Bone marrow (tissue), 2 donors: ENCODE measurements around the gene CCL3.
A peak's percentile ranks its signal among the peaks of the same experiment; 100 is the strongest.
"Not testable (repeated sequence)": the region's sequence is repeated elsewhere in the genome, so short reads cannot be mapped to it uniquely, and the experiment has no call there.

Source experiments
- DNase-seq, 2 donors: peaks; one replicate each; lab custom pipeline; 2025; lab: John Stamatoyannopoulos, UW

CCL3 gene

DNA sequence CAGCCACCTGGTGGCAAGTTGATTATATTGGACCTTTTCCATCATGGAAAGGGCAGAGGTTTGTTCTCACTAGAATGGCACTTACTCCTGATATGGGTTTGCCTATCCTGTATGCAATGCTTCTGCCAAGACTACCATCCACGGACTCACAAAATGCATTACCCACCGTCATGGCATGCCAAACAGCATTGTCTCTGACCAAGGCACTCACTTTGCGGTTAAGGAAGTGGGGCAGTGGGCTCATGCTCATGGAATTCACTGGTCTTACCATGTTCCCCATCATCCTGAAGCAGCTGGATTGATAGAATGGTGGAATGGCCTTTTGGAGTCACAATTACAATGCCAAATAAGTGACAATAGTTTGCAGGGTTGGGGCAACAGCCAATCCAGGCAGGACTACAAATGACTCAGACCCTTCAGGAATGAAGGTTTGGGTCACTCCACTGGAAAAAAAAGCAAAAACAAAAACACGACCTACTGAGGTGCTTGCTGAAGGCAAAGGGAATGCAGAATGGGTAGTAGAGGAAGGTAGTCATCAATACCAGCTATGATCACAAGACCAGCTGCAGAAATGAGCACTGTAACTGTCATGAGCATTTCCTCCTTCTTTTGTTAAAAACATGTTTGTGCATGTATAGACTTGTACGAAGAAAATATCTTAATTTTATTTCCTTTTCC, 25.2 kb upstream of the CCL3 start:
- DNase-seq = not testable (repeated sequence)

- not testable (repeated sequence) for DNase-seq
Measured at GRCh38 chr17:36113131-36113530, 23.2 kb upstream of the CCL3 start.

- no peak for DNase-seq
Measured at GRCh38 chr17:36112572-36112971, 22.6 kb upstream of the CCL3 start.

GRCh38 chr17:36111068-36111490, 21.1 kb upstream of the CCL3 start:
- DNase-seq = no peak

GRCh38 chr17:36108265-36108664, 18.3 kb upstream of the CCL3 start:
- DNase-seq = not testable (repeated sequence)

DNA sequence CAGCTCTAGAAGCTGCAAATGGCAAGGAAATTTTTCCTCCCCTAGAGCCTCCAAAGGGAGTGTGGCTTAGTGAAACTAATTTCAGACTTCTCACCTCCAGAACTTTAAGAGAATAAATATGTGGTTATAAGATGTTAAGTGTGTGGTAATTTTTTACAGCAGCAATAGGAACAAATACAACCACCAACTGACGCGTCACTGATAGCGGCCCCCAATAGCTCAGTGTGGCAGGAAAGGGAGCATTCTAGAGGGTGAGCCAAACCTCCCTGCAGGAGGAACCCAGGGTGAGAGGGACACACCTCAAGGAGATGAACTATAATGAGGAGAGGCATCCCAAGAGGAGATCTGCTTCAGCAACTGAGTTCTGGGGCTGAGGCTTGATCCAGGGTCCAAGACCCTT, 17.7 kb upstream of the CCL3 start:
- no peak for DNase-seq

DNA sequence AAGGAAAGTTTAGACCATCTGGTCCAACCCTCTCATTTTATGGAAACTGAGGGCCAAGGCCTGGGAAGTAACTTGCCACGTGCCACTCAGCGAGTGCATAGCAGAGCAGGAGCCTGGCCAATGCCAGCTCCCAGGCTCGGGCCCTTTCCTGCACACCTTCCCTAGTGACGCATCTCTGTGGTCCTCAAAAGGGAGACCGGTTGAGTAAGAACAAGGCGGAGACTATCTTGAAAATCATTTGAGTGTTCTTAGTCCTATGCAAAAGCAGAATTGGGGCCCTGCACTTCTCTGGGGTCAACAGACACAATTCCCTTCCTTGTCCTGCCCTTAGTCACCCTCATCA, 16.5 kb upstream of the CCL3 start:
- DNase-seq = no peak

DNA sequence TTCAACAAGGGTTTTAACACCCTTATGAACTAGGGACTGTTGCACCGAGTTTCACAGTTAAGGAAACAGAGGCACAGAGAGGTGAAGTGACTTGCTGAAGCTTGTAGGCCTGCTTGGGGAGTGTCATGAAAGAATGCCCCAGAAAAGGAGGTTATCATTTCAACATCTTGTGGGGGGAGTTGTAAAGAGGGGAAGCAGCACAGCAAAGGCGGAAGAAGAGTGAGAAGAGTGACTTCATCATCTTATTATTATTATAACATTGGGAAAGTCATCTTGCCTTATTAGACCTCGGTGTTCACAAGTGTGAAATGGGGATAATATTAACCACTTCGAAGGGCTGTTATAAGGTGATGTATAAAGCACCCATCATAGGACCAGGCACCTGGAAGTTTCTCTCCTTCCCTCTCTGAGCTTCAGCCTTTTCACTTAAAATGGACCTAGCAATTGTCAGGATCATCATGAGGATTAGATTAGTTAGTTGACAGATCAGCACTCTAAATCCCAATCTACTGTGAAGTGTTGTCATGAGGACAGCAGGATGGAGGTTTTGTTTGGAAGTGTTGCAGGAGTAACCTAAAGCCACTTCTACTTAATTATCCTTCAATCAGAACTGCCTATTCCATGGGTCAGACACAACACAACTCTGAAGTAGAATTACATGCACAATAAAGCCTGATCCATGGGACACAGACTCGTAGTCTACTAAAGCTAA, 16.0 kb upstream of the CCL3 start:
- no peak for DNase-seq

DNA sequence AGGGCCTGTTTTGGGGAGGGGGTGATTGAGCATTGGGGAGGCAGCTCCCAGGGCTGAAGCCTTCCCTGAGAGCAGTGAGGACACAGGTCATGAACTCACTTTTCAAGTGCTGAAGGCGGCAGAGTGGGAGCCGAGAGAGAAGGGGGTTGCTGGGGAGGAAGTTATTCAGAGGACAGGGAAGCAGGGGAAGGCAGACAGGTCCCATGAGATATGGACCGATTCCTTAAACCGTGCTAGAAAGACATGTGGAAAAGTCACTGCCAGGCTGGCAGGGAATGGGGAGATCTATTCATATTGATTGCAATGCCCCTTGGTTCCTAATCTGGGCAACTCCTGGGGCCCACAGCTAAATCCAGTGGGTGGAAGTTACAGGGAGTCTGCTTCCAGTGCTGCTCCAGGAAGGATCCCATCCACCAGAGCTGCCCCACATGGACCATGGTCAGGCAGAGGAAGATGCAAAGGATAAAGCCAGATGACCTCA, 14.8 kb upstream of the CCL3 start:
- DNase-seq = no peak

DNA sequence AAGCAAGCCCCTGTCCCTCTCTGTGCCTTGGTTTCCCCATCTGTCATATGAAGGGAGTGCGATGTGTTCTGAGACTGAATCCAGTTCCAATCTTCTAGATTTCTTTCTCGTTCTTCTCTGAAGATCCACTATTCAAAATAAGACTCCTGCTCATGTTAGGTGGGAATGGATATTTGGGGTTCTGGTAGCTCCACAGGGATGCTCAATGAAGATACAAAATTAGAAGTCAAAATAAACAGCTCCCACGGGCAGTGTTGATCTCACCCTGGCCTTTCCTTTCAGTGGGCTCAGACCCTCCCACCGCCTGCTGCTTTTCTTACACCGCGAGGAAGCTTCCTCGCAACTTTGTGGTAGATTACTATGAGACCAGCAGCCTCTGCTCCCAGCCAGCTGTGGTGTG, 14.3 kb upstream of the CCL3 start:
- not testable (repeated sequence) for DNase-seq

DNA sequence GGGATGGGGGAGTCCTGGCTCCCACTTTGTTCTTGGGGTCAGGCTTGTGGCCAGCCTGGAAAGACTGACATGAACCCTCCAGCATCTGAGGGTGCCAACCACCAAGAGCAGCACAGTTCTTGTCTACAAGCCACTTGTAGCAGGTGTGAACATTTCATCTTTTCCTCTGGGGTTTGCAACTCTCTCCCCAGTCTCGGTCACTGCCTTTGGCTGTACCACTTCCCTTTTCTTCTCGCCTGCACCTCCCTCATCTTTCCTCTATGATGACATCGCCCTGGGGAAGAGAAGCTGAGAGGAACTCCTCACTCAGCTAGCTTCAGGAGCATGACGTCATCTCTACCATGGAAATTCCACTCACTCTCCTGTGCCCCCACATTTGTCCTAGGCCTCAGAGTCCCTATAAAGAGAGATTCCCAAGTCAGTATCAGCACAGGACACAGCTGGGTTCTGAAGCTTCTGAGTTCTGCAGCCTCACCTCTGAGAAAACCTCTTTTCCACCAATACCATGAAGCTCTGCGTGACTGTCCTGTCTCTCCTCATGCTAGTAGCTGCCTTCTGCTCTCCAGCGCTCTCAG, 13.5 kb upstream of the CCL3 start, which contains the start of gene CCL4:
Gene CCL4, plus strand, starts transcription at position 427 of the 575 bp plus-strand sequence. Its CDS starts 79 bp downstream, at position 506.
- DNase-seq = peak; percentile 47 to 56

- DNase-seq = not testable (repeated sequence)
Measured at GRCh38 chr17:36099004-36099403, 9.1 kb upstream of the CCL3 start.

DNA sequence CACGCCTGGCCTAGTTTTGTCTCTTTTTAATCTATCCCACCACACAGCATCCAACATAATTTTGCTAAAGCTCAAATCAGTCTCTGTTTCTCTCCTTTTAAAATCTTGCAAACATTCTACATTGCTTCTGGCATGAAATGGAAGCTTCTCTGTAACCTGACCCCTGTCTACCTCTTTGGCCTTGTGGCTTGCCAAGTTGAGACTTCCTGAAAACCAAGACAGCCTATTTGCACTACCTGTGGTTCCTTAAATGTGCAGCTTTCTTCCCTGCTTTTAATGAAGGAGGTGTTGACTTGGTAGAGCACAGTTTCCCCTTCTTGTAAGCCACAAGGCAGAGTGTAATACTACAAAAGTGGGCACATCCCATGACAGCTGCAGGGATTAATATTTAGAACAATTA, 6.0 kb upstream of the CCL3 start:
- no peak for DNase-seq

GRCh38 chr17:36094746-36095145, 4.8 kb upstream of the CCL3 start:
- no peak for DNase-seq

DNA sequence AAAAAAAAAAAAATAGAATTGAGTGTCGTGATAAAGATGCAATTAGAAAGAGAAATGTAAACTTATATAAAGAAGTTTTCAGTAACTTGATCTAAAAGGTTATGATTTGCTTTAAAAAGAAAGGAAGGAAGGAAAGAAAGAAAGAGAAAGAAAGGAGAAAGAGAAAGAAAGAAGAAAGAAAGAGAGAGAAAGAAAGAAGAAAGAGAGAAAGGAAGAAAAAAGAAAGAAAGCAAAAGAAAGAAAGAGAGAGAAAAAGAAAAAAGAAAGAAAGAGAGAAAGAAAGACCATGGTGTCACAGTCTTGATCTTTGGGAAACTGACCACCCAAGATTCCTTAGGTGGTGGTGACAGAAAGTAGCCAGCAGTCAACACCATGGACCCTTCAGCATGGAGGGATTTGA, 4.3 kb upstream of the CCL3 start:
- no peak for DNase-seq

DNA sequence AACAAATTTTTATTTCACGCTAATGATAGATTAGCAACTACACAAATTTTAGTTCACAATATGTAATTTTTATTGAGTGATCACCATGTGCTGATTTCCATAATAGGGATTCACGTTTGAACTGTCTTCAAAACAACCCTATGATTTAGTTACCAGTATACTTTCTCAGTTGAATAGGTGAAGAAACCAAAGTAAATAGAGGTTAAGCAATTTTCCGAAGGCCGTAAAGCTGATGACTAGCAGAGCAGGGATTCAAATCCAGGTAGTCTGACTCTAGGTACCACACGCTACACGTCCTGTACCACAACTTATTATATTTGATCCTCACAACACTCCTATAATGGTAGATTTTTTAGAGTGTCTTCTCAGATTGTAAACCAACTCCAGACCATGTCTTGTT, 2.8 kb upstream of the CCL3 start:
- not testable (repeated sequence) for DNase-seq

- no peak for DNase-seq
Measured at GRCh38 chr17:36092230-36092629, 2.3 kb upstream of the CCL3 start.

GRCh38 chr17:36089339-36089865, 541 bp downstream of the CCL3 start:
- no peak for DNase-seq

DNA sequence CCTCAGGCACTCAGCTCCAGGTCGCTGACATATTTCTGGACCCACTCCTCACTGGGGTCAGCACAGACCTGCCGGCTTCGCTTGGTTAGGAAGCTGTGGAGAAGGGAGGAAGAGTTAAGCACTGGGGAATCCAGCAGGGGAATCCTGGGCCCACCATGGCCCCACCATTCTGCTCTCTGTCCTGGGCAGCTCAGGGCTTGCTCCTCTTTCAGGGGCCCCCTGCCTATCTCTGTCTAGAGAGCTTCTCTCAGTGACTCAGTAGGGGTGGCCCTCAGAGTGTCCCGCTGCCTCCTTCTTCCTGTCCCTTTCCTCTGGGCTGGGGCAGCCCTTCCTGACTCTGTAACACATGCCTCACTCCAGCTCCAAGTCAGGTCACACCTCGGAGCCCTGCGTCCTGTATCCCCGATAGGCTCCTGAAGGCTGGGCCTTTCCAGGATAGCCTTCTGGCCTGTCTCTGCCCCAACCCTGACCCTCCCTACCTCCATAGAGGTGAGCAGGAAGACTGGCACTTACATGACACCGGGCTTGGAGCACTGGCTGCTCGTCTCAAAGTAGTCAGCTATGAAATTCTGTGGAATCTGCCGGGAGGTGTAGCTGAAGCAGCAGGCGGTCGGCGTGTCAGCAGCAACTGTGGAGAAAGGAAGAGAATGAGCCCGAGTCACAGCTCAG, 1.1 kb downstream of the CCL3 start:
- DNase-seq = no peak

DNA sequence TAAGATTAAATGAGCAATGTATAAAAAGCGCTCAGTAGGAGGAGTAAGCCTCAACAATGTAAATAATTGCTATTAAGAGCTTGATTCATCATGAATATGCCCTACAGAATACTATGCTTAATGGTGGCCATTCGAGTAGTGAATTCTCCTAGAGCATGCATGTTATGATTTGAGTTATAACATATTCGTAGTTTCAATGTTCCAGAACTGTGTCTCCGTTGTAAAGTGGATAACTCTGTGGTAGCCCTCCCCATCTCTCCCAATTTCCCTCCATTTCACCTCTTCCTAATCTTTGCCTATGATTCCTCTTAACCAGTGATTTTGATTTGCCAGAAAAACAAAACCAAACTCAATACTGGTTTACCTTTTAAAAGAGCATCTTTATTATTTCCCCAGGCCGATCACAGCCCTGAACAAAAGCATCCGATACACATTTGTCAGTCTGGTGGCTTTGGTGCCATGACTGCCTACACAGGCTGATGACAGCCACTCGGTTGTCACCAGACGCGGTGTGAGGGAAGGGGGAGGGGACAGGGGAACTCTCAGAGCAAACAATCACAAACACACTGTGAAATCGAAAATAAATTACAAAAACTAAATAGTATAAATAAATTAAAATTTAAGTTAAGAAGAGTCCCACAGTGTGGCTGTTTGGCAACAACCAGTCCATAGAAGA, 1.9 kb downstream of the CCL3 start:
- DNase-seq = not testable (repeated sequence)

GRCh38 chr17:36087471-36087870, 2.5 kb downstream of the CCL3 start:
- DNase-seq = not testable (repeated sequence)

GRCh38 chr17:36086791-36087190, 3.2 kb downstream of the CCL3 start:
- no peak for DNase-seq
